HG02571 (cell line): Measurements from ENCODE around the gene PPP1R3E.

Experiments used
- ATAC-seq: cut with Tn5 transposase; IDR thresholded peaks from one replicate; pipeline ENCODE4 v1.9.1; 2021; ENCODE audit warnings: mild to moderate bottlenecking, moderate library complexity; ENCODE audit not compliant: unreplicated experiment

Gene PPP1R3E

DNA sequence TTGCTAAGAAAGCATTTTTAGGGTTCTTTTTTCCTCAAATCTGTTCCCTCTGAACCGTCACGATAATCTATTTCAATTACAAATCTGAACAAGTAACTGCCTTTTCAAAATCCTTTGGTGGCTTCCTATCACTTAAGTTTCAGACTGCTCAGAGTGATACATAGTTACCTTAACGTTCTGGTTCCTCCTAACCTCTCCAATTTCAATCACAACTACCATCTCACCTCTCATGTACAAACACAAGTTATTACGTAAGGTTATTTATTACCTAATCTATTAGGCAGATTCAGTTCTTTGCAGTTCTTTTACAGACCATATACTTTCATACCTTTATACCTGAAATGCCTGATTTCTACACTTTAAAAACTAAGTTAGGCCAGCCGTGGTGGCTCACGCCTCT, 52.8 kb downstream of the PPP1R3E start:
- no peak for ATAC-seq

- ATAC-seq: no peak
Measured at GRCh38 chr14:23248601-23249000, 54.1 kb downstream of the PPP1R3E start.
